Measurements from ENCODE around the gene ASB18. TPM values are rescaled to one million over a fixed set of nuclear protein-coding genes. Genes with fewer than 3 reads are reported as not detected.

ASB18 gene
- total RNA-seq, 1 experiment from 2014 or later = not detected

GRCh38 chr2:236164925-236165841 is 99.0 kb downstream of the ASB18 start:
- DNase-seq (ENCODE audit: extremely low read depth, low read depth) = no peak

- no peak for DNase-seq (ENCODE audit: extremely low read depth, low read depth)
Observed at GRCh38 chr2:236164201-236164924, 99.8 kb downstream of the ASB18 start.

- DNase-seq (ENCODE audit: extremely low read depth, low read depth) = no peak
Observed at GRCh38 chr2:236163471-236164200, 100.6 kb downstream of the ASB18 start.

GRCh38 chr2:236162882-236163470 is 101.2 kb downstream of the ASB18 start:
- no peak for DNase-seq (ENCODE audit: extremely low read depth, low read depth)

GRCh38 chr2:236162031-236162845 is 102.0 kb downstream of the ASB18 start:
- DNase-seq (ENCODE audit: extremely low read depth, low read depth) = no peak

GRCh38 chr2:236161531-236161930 is 102.7 kb downstream of the ASB18 start:
- DNase-seq (ENCODE audit: extremely low read depth, low read depth) = no peak

- DNase-seq (ENCODE audit: extremely low read depth, low read depth) = no peak
Observed at GRCh38 chr2:236161082-236161462, 103.1 kb downstream of the ASB18 start.

GRCh38 chr2:236160366-236161081 is 103.7 kb downstream of the ASB18 start:
- DNase-seq (ENCODE audit: extremely low read depth, low read depth) = no peak

GRCh38 chr2:236159778-236160170 is 104.4 kb downstream of the ASB18 start:
- DNase-seq (ENCODE audit: extremely low read depth, low read depth) = no peak

GRCh38 chr2:236158969-236159777 is 105.0 kb downstream of the ASB18 start:
- no peak for DNase-seq (ENCODE audit: extremely low read depth, low read depth)

- DNase-seq (ENCODE audit: extremely low read depth, low read depth) = no peak
Observed at GRCh38 chr2:236157815-236158498, 106.2 kb downstream of the ASB18 start.

- no peak for DNase-seq (ENCODE audit: extremely low read depth, low read depth)
Observed at GRCh38 chr2:236157366-236157765, 106.8 kb downstream of the ASB18 start.

GRCh38 chr2:236156860-236157194 is 107.4 kb downstream of the ASB18 start:
- DNase-seq (ENCODE audit: extremely low read depth, low read depth) = no peak

GRCh38 chr2:236156095-236156859 is 107.9 kb downstream of the ASB18 start:
- no peak for DNase-seq (ENCODE audit: extremely low read depth, low read depth)

- no peak for DNase-seq (ENCODE audit: extremely low read depth, low read depth)
Observed at GRCh38 chr2:236155406-236155805, 108.8 kb downstream of the ASB18 start.

- DNase-seq (ENCODE audit: extremely low read depth, low read depth) = no peak
Observed at GRCh38 chr2:236146436-236146835, 117.8 kb downstream of the ASB18 start.

- DNase-seq (ENCODE audit: extremely low read depth, low read depth) = no peak
Observed at GRCh38 chr2:236143811-236144210, 120.4 kb downstream of the ASB18 start.

All from NCI-H460 (cell line).